Ishikawa (cell line): ENCODE results near the gene ARX.

Experiments used
- CEBPB ChIP-seq: IDR thresholded peaks from 2 replicates; pipeline ENCODE4 v1.6.1; 2012
- CREB1 ChIP-seq: IDR thresholded peaks from 2 replicates; pipeline ENCODE4 v1.6.1; 2012; ENCODE audit warnings: low read depth
- EGR1 ChIP-seq: IDR thresholded peaks from 2 replicates; pipeline ENCODE4 v1.6.1; 2012
- EP300 ChIP-seq: IDR thresholded peaks from 2 replicates; pipeline ENCODE4 v1.6.1; 2012; ENCODE audit warnings: borderline replicate concordance
- FOXM1 ChIP-seq: IDR thresholded peaks from 2 replicates; pipeline ENCODE4 v1.6.1; 2012; ENCODE audit warnings: low read depth, borderline replicate concordance
- MAX ChIP-seq: IDR thresholded peaks from 2 replicates; pipeline ENCODE4 v1.6.1; 2012
- NFIC ChIP-seq: IDR thresholded peaks from 2 replicates; pipeline ENCODE4 v1.6.1; 2012
- RAD21 ChIP-seq: IDR thresholded peaks from 2 replicates; pipeline ENCODE4 v1.6.1; 2012; ENCODE audit warnings: low read depth
- TAF1 ChIP-seq: IDR thresholded peaks from 2 replicates; pipeline ENCODE4 v1.6.1; 2012; ENCODE audit warnings: low read depth, mild to moderate bottlenecking
- TCF12 ChIP-seq: IDR thresholded peaks from 2 replicates; pipeline ENCODE4 v1.6.1; 2012; ENCODE audit warnings: low read depth
- TEAD4 ChIP-seq: IDR thresholded peaks from 2 replicates; pipeline ENCODE4 v1.6.1; 2012
- YY1 ChIP-seq: IDR thresholded peaks from 2 replicates; pipeline ENCODE4 v1.6.1; 2012; ENCODE audit warnings: low read depth
- ZBTB7A ChIP-seq: IDR thresholded peaks from 2 replicates; pipeline ENCODE4 v1.6.1; 2012; ENCODE audit warnings: low read depth
- TF ChIP-seq, protein P1 (sequence below): IDR thresholded peaks from 2 replicates; pipeline ENCODE4 v1.6.1; 2012; ENCODE audit warnings: low read depth, mild to moderate bottlenecking
- TF ChIP-seq, protein P2 (sequence below): IDR thresholded peaks from 2 replicates; pipeline ENCODE4 v1.6.1; 2012

ARX gene

GRCh38 chrX:25014366-25014838 lies 1.4 kb downstream of the ARX start:
- TF ChIP-seq EP300 (no peak), NFIC (no peak), RAD21 (no peak)

DNA sequence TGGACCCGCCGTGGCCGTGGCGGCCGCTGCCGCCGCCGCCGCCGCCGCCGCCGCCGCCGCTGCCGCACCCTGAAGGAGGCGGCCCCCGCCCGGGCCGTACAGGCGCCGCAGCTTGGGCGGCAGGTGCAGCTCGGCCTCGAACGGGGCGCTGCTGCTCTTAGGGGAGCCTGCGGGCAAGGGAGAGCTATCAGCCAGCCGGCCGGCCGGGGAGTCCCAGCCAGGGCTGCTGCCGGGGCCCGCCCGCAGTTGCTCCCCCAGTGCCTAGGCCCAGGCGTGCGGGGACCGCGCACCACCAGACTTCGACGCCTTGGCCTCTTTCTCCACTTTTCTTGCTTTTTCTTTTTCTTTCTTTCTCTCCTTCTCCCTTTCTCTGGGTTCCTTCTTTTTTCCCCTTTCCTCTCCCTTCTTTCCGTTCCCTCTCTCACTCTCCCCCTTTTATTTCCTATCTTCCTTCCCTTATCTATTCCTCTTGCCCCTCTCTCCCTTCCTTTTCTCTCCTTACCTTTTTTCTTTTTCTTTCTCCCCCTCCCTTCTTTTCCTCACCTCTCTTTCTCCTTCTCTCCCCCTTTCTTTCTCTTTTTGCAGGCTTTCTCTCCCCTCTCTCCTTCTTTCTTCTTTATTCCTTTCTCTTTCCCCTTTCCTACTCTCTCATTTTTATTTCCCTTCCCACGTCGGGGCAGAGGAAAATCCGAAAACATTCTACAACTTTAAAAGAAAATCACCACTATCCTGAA lies 2.0 kb downstream of the ARX start:
- TF ChIP-seq RAD21 (no peak), TEAD4 (no peak), TAF1 (no peak), EP300 (no peak), CEBPB (no peak), MAX (no peak), ZBTB7A (no peak), TCF12 (no peak), EGR1 (no peak)
- TF ChIP-seq, protein P1, sequence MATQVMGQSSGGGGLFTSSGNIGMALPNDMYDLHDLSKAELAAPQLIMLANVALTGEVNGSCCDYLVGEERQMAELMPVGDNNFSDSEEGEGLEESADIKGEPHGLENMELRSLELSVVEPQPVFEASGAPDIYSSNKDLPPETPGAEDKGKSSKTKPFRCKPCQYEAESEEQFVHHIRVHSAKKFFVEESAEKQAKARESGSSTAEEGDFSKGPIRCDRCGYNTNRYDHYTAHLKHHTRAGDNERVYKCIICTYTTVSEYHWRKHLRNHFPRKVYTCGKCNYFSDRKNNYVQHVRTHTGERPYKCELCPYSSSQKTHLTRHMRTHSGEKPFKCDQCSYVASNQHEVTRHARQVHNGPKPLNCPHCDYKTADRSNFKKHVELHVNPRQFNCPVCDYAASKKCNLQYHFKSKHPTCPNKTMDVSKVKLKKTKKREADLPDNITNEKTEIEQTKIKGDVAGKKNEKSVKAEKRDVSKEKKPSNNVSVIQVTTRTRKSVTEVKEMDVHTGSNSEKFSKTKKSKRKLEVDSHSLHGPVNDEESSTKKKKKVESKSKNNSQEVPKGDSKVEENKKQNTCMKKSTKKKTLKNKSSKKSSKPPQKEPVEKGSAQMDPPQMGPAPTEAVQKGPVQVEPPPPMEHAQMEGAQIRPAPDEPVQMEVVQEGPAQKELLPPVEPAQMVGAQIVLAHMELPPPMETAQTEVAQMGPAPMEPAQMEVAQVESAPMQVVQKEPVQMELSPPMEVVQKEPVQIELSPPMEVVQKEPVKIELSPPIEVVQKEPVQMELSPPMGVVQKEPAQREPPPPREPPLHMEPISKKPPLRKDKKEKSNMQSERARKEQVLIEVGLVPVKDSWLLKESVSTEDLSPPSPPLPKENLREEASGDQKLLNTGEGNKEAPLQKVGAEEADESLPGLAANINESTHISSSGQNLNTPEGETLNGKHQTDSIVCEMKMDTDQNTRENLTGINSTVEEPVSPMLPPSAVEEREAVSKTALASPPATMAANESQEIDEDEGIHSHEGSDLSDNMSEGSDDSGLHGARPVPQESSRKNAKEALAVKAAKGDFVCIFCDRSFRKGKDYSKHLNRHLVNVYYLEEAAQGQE: no peak
- TF ChIP-seq, protein P2, sequence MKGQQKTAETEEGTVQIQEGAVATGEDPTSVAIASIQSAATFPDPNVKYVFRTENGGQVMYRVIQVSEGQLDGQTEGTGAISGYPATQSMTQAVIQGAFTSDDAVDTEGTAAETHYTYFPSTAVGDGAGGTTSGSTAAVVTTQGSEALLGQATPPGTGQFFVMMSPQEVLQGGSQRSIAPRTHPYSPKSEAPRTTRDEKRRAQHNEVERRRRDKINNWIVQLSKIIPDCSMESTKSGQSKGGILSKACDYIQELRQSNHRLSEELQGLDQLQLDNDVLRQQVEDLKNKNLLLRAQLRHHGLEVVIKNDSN: no peak

- TF ChIP-seq TAF1: no peak
- TF ChIP-seq NFIC: no peak
- TF ChIP-seq CEBPB: no peak
- TF ChIP-seq TEAD4: no peak
- no peak for TF ChIP-seq FOXM1
- no peak for TF ChIP-seq EP300
- TF ChIP-seq RAD21: no peak
- no peak for TF ChIP-seq EGR1
- no peak for TF ChIP-seq MAX
- no peak for TF ChIP-seq TCF12
- TF ChIP-seq YY1: no peak
Measured at GRCh38 chrX:25012793-25013631, 2.8 kb downstream of the ARX start.

GRCh38 chrX:25012433-25012735 lies 3.4 kb downstream of the ARX start:
- TF ChIP-seq EGR1: no peak
- no peak for TF ChIP-seq NFIC
- TF ChIP-seq FOXM1: no peak
- TF ChIP-seq, protein P2: no peak
- no peak for TF ChIP-seq TAF1
- no peak for TF ChIP-seq TCF12
- no peak for TF ChIP-seq TEAD4
- no peak for TF ChIP-seq CREB1
- TF ChIP-seq RAD21: no peak
- no peak for TF ChIP-seq EP300
- TF ChIP-seq CEBPB: no peak
- TF ChIP-seq, protein P1: no peak
- no peak for TF ChIP-seq ZBTB7A
- TF ChIP-seq YY1: no peak
- TF ChIP-seq MAX: no peak

- no peak for TF ChIP-seq MAX
- TF ChIP-seq EP300: no peak
- TF ChIP-seq, protein P1: no peak
Measured at GRCh38 chrX:25011589-25012432, 4.0 kb downstream of the ARX start.
